Measurements from ENCODE around the gene FBH1.

Gene FBH1

DNA sequence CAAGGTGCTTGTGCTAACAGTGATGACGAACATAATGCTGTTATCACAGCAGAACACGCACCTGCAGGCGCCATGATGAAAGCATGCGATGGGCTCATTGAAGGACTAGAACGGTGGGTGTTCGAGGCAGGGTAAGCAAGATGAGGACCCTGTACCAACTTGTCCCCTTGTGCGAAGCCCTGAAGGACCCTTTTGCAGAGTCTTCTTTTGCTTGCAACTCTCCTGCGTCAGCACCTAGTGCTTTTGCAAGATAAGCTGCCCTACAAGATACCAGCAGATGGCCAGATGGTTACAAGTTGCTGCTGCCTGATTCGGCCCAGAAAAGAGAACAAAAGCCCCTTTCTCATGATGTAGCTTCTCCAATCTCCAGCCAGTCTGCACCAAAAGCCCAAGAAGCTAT is 91.5 kb downstream of the FBH1 start:
- DNase-seq (ENCODE audit: low read depth) = no peak

GRCh38 chr10:5983774-5984173 is 93.7 kb downstream of the FBH1 start:
- no peak for DNase-seq (ENCODE audit: low read depth)

- no peak for DNase-seq (ENCODE audit: low read depth)
Observed at GRCh38 chr10:5985029-5985428, 95.0 kb downstream of the FBH1 start.

Measured in stimulated activated CD8-positive, alpha-beta memory T cell treated with anti-CD3 and anti-CD28 coated beads, Interleukin-7, amount 100 ng/mL, for 24 hours (primary cell).